DOHH2 (cell line): ENCODE measurements around the gene ATP1A1.

Source experiments
- CTCF ChIP-seq: fragments of 200-600 bp; sonication (generic); IDR thresholded peaks from one replicate; pipeline ENCODE4 v1.5.1; 2014; ENCODE audit warnings: antibody characterized with exemption, mild to moderate bottlenecking, low read depth, low read length; ENCODE audit not compliant: poor library complexity, severe bottlenecking
- EZH2phosphoT487 ChIP-seq: fragments of 200-600 bp; sonication (generic); IDR thresholded peaks from 2 replicates; pipeline ENCODE4 v1.6.1; 2017; ENCODE audit warnings: borderline replicate concordance, mild to moderate bottlenecking, antibody characterized with exemption, low read length, moderate library complexity, mixed read lengths

GRCh38 chr1:116359871-116360270 is 13.2 kb upstream of the ATP1A1 start:
- no peak for TF ChIP-seq CTCF
- TF ChIP-seq EZH2phosphoT487 = no peak
